Esophagus muscularis mucosa (tissue), 3 donors: ENCODE data around the gene EXOC3.

ENCODE experiments used
- CTCF ChIP-seq, 3 experiments: fragments of 200-600 bp in 2 of 3; fragments of 450-650 bp in 1 of 3; sonication (generic) in 2 of 3; IDR thresholded peaks; one replicate each; pipeline ENCODE4 v1.5.1; 2017 to 2019; ENCODE audit warnings: antibody characterized with exemption in 3 of 3, mild to moderate bottlenecking in 2 of 3, moderate library complexity in 1 of 3
- POLR2A ChIP-seq: fragments of 450-650 bp; IDR thresholded peaks from one replicate; pipeline ENCODE4 v1.6.1; 2017; ENCODE audit warnings: antibody characterized with exemption, moderate library complexity, mild to moderate bottlenecking, low read depth
- POLR2AphosphoS5 ChIP-seq, 2 donors: sonication (generic); formaldehyde crosslinking; IDR thresholded peaks; one replicate each; pipeline ENCODE4 v1.6.1; 2017; ENCODE audit warnings: antibody characterized with exemption in 2 of 2

- TF ChIP-seq CTCF (IDR thresholded peaks at IDR 0.05): no peak
- no peak for TF ChIP-seq POLR2A
- TF ChIP-seq POLR2AphosphoS5 (IDR thresholded peaks at IDR 0.05): no peak
Observed at GRCh38 chr5:499233-500209, 56.5 kb downstream of the EXOC3 start.
